ENCODE measurements around the gene KRTAP2-3. TPM values are rescaled to one million over a fixed set of nuclear protein-coding genes. Genes with fewer than 3 reads are reported as not detected.

Gene KRTAP2-3
- total and polyA plus RNA-seq, 10 of the 15 experiments (the other 5 are each of a cell fraction or from before 2014, with no cell fraction given): not detected

- DNase-seq (ENCODE audit: low read depth, low spot score) (no peak), ATAC-seq (no peak), FAIRE-seq (no peak)
- ChIA-PET POLR2A (no interaction called here), CTCF (no interaction called here), SMC1A (ENCODE audit: uncharacterized antibody, unreplicated experiment) (no interaction called here), RAD21 (ENCODE audit: unreplicated experiment) (no interaction called here)
- H2AFZ ChIP-seq (ENCODE audit: control insufficient read depth, low read depth, low read length): no peak overlapping the region
- no peak overlapping the region for H3K4me2 ChIP-seq (ENCODE audit: control insufficient read depth, insufficient read depth)
- H3K4me1 ChIP-seq (ENCODE audit: control insufficient read depth, insufficient read depth, low read length): no peaks in the 10 kb centered on the region
- no peak overlapping the region for H3K27ac ChIP-seq (ENCODE audit: control insufficient read depth, insufficient read depth)
- no peaks in the 10 kb centered on the region for H3K79me2 ChIP-seq (ENCODE audit: control insufficient read depth, insufficient read depth, low read length)
- no peak for TF ChIP-seq FOS (IDR thresholded peaks at IDR 0.05; ENCODE audit: borderline replicate concordance, extremely low read depth, insufficient read length)
- TF ChIP-seq SPI1 (IDR thresholded peaks at IDR 0.05; ENCODE audit: borderline replicate concordance, insufficient read depth, low read depth, low read length): no peak
- TF ChIP-seq, protein P1, sequence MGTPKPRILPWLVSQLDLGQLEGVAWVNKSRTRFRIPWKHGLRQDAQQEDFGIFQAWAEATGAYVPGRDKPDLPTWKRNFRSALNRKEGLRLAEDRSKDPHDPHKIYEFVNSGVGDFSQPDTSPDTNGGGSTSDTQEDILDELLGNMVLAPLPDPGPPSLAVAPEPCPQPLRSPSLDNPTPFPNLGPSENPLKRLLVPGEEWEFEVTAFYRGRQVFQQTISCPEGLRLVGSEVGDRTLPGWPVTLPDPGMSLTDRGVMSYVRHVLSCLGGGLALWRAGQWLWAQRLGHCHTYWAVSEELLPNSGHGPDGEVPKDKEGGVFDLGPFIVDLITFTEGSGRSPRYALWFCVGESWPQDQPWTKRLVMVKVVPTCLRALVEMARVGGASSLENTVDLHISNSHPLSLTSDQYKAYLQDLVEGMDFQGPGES (IDR thresholded peaks at IDR 0.05): no peak
- TF ChIP-seq MLLT1 (IDR thresholded peaks at IDR 0.05): no peak
- no peak for TF ChIP-seq ZNF384 (IDR thresholded peaks at IDR 0.05; ENCODE audit: borderline replicate concordance, low read depth, low read length)
- no peak for TF ChIP-seq FOXK2 (IDR thresholded peaks at IDR 0.05)
- no peak for TF ChIP-seq CEBPB (IDR thresholded peaks at IDR 0.05; ENCODE audit: borderline replicate concordance in 1 of 2, low read depth in 2 of 2, low read length in 2 of 2)
- no peak overlapping the region for H3K4me3 ChIP-seq
- BruUV-seq (replicated peaks): no TSS peak
- H3K9ac ChIP-seq (ENCODE audit: control insufficient read depth, insufficient read depth, low read length): no peak overlapping the region
- intact Hi-C loops (cut with micrococcal nuclease; ENCODE audit: unreplicated experiment) (no loop called here), in situ Hi-C loops (cut with MboI) (no loop called here)
- no peaks in the 10 kb centered on the region for H4K20me1 ChIP-seq (ENCODE audit: control insufficient read depth, insufficient read depth)
- H3K36me3 ChIP-seq (ENCODE audit: control insufficient read depth in 2 of 2, insufficient read depth in 2 of 2, low read length in 1 of 2): no peaks in the 10 kb centered on the region
- no peaks in the 10 kb centered on the region for H3K9me3 ChIP-seq (replicated peaks; ENCODE audit: control insufficient read depth, insufficient read depth, low read length)
- H3K27me3 ChIP-seq (replicated peaks in 1 of 2; ENCODE audit: control insufficient read depth in 2 of 2, insufficient read depth in 2 of 2, low read length in 1 of 2): no peaks in the 10 kb centered on the region
These were observed 16.9 kb upstream of the KRTAP2-3 start for GRCh38 chr17:41076788-41077187.

Measured in GM12878 (cell line).